GM10266 (cell line): Measurements from ENCODE around the gene DNAI1.

Experiments
- DNase-seq: peaks from one replicate; pipeline ENCODE4 v3.0.0; 2012; ENCODE audit errors: extremely low spot score
- TF ChIP-seq, protein P1 (sequence below): IDR thresholded peaks from 2 replicates; pipeline ENCODE4 v1.5.1; 2012; ENCODE audit warnings: mild to moderate bottlenecking, low read depth; ENCODE audit not compliant: control insufficient read depth, insufficient read depth; ENCODE audit errors: missing control alignments

DNAI1 gene

DNA sequence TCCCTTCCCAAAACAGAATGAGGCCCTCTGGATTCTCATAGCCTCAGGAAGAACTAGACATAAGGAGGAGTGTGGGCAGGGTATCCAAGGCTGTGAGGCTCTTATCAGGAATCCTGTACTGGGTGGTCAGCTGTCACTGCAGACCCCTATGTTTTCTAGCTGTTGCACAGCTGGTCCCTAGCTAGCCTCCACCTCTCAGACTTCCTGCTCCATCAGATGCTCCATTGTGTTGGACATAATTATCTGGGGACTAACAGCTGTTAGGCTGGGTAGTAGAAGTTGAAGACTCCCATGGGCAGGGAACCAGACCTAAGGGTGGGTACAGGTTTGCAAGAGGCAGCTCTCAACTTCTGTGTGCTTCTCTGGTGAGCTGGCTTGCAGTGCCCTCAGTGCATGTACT, 18.6 kb upstream of the DNAI1 start:
- no peak for DNase-seq
- TF ChIP-seq, protein P1, sequence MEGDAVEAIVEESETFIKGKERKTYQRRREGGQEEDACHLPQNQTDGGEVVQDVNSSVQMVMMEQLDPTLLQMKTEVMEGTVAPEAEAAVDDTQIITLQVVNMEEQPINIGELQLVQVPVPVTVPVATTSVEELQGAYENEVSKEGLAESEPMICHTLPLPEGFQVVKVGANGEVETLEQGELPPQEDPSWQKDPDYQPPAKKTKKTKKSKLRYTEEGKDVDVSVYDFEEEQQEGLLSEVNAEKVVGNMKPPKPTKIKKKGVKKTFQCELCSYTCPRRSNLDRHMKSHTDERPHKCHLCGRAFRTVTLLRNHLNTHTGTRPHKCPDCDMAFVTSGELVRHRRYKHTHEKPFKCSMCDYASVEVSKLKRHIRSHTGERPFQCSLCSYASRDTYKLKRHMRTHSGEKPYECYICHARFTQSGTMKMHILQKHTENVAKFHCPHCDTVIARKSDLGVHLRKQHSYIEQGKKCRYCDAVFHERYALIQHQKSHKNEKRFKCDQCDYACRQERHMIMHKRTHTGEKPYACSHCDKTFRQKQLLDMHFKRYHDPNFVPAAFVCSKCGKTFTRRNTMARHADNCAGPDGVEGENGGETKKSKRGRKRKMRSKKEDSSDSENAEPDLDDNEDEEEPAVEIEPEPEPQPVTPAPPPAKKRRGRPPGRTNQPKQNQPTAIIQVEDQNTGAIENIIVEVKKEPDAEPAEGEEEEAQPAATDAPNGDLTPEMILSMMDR: no peak

DNA sequence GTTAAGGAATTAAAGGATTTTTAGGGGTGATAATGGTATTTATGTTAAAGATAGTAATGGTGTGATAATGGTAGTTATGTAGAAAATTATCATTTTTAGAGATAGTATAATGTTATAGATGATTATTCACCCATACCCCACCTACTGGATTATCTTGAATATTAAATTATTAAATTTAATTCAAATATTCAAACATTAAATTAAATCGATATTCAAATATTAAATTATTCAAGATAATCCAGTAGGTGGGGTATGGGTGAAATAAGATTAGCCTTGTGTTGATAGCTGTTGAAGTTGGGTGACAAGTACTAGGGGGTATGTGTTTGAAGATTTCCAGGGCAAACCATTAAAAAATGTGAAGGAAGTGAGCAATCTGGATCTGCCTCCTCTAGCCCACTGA, 15.8 kb upstream of the DNAI1 start:
- no peak for DNase-seq
- TF ChIP-seq, protein P1: no peak

DNA sequence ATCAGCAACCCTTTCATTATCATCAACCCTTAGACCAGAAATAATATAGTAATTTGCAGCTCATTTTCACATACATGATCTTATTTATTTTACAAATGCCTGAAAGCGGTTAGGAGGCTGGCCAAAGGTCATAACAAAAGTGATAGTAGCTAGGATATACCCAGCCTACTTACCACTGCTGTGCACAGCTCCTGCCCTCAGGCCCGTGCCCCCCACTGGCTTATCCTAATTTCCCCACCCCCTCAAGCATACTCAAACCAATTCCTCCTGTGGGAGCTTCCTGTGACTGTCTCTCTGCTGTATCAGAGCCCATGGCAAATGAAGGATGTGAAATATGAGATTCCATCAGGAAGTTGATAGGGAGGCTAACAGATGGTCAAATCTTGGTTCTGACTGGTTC, 15.1 kb upstream of the DNAI1 start:
- no peak for DNase-seq
- TF ChIP-seq, protein P1: no peak

DNA sequence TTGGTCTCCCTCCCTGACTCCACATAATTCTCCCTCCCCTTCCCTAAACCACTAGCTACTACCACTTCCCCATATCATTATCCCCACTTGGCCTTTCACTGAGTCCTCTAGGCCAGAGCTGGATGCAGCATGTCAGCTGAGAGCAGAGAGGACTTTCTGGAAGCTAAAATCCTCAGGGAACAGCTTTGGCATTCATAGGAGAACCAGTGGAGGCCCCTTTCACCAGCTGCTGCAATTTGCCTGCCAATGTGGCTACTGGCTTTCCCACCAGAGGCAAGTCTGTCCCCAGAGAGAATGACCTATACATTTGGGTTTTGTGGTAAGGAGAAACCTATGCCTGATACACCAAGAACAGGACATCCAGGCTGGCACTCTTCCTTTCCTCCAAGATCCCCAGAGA, 14.6 kb upstream of the DNAI1 start:
- TF ChIP-seq, protein P1: no peak
- no peak for DNase-seq

DNA sequence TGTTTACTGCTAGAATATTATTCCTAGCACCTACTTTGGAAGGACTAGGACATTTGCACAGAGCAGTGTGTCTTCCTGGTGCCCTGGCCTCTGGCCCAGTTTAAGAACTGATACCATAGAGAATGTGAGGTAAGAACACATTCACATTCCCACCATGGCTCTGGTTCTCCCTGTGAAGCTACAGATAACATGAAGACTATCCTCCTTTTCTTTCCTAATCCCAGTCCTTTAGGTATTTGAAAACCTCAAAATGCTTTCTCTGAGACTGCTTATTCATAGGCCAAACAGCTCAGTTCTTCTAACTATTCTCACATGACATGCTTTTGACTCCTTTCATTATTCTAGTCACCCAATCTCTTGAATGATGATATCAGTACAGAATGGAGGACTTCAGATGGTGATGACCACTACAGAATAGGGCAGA, 12.1 kb upstream of the DNAI1 start:
- no peak for DNase-seq
- TF ChIP-seq, protein P1: no peak

DNA sequence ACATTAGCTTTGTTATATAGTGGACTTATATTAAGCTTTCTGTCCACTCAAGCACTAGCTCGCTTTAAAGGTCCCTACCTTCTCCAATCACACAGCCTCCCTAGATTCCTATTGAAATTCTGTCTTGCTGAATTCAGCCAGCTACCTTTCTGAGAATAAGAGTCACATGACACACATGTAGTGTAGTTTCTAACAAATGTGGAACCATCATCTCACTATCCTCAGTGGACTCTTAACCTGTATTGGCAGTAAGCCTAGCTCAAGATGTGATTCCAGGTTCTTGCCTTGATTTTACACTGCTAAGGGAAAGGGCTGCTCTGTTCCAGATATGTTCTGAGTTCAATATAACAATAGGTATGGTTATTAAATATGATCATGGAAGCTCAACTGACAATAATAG, 11.7 kb upstream of the DNAI1 start:
- DNase-seq: no peak
- TF ChIP-seq, protein P1: no peak

DNA sequence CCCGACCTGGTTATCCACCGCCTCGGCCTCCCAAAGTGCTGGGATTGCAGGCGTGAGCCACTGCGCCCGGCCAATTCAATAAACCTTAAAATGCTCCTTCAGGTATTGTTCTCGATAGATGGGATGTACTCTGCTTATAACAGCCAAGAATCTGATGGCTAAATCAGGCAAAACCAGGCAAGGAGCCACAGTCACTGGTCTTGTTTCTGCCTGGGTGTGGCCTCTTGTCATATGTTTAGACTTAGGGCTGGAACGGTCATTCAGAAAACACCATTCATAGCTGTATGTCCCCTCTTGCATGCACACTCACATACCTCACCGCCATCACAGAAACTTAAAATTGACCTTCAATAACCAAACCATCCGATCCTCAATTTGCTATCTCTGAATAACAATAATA, 8.0 kb upstream of the DNAI1 start:
- no peak for DNase-seq
- TF ChIP-seq, protein P1: no peak
